ENCODE data around the gene LOXHD1.

The LOXHD1 gene

DNA sequence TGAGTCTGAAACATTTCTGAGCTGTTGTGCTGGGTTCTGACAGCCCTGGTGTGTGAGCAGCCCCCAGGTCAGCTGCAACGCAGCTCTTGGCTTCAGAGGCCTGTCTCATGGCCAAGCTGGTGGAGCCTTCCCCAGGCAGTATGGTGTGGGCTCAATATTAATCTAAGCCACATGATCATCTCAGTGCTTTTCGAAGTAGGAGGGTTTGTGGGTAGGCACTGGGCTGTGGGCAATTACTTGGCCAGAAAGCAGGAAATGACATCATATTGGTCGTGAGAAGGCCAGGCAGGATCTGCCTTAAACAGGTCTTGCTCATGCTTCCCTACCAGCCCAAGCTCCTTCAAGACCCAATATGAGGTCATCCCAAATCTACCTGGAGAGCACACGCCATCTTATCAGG lies 26.9 kb downstream of the LOXHD1 start:
- no peak overlapping the region for H3K4me3 ChIP-seq (ENCODE audit: low read depth, low read length)
- DNase-seq (ENCODE audit: low read depth) = peak; percentile 49
- TF ChIP-seq, protein P1, sequence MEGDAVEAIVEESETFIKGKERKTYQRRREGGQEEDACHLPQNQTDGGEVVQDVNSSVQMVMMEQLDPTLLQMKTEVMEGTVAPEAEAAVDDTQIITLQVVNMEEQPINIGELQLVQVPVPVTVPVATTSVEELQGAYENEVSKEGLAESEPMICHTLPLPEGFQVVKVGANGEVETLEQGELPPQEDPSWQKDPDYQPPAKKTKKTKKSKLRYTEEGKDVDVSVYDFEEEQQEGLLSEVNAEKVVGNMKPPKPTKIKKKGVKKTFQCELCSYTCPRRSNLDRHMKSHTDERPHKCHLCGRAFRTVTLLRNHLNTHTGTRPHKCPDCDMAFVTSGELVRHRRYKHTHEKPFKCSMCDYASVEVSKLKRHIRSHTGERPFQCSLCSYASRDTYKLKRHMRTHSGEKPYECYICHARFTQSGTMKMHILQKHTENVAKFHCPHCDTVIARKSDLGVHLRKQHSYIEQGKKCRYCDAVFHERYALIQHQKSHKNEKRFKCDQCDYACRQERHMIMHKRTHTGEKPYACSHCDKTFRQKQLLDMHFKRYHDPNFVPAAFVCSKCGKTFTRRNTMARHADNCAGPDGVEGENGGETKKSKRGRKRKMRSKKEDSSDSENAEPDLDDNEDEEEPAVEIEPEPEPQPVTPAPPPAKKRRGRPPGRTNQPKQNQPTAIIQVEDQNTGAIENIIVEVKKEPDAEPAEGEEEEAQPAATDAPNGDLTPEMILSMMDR (IDR thresholded peaks at IDR 0.05; ENCODE audit: insufficient read depth, low read depth, low read length, missing control alignments) = no peak

DNA sequence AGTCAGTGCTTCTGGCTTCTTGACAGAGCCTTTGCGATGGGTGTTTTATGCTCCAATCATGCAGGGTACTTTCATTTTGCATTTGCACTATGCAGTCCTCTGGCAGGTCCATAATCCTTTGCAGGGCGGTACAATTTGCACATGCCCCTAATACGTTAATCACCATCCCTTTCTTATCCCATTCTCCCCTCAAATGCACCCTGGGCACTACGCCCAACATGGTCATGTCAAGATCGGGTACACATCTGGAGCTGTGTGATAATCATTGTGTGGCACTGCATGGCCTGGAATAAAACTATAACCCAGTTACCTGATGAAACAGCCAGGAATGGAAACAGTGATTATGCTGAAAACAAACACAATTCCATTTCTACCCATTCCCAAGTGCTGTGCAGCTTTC lies 27.7 kb downstream of the LOXHD1 start:
- TF ChIP-seq, protein P1 (IDR thresholded peaks at IDR 0.05; ENCODE audit: insufficient read depth, low read depth, low read length, missing control alignments) = no peak
- DNase-seq (ENCODE audit: low read depth) = no peak
- H3K4me3 ChIP-seq (ENCODE audit: low read depth, low read length) = no peak overlapping the region

DNA sequence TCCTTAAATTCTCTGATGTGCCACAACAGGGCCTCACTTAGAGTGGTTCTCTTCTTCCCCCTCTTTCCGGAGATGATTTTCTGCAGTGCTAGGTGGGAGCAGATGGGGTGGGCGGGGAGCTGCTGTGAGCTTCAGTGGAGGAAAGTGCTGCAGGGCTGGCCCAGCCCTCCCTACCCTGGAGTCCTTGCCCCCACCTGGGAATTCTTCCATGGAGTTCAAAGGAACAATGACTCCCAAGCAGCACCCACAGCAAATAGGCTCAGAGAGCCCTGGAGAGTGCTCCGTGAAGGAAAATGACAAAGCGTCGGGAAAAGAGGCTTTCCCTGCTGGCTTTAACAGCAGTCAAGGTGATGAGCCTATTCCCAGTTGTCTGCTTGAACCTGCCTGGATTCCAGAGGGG lies 28.8 kb downstream of the LOXHD1 start:
- H3K4me3 ChIP-seq (ENCODE audit: low read depth, low read length) = no peak overlapping the region
- TF ChIP-seq, protein P1 (IDR thresholded peaks at IDR 0.05; ENCODE audit: insufficient read depth, low read depth, low read length, missing control alignments) = no peak
- DNase-seq (ENCODE audit: low read depth) = no peak

DNA sequence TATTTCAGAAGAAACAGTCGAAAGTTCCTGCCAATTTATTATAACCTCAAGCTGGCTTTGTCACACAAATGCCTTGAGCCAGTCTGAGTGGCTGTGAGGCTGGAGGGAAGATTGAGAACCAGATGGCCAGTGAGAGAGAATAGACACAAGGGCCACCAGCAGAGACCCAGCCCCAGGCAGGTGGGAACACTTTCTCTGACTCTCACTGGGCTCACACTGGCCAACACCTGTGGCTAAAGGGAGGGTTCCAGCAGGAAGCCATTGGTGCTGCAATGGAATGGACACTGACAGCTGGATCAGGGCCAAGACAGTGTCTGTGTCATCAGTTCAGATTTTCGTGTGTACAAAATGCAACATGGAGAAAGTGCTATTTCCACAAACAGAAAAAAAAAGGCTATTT lies 29.9 kb downstream of the LOXHD1 start:
- TF ChIP-seq, protein P1 (IDR thresholded peaks at IDR 0.05; ENCODE audit: insufficient read depth, low read depth, low read length, missing control alignments) = no peak
- DNase-seq (ENCODE audit: low read depth) = no peak
- H3K4me3 ChIP-seq (ENCODE audit: low read depth, low read length) = no peak overlapping the region

DNA sequence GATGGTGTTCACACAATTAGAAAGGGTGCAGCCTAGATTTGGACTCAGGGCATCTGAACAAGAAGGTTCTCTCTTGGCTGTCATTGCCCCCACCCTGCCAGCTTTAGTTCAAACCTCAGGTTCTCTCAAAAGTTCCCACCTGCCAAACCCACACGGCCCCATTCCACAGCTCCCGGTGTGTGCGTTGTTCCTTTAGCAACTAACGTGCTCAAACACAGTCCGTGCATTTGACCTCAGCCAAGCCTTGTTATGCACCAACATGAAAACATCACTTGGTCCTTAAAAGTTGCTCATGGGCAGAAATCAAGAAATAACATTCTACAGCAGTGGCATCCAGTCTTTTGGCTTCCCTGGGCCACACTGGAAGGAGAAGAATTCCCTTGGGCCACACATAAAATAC lies 32.0 kb downstream of the LOXHD1 start:
- TF ChIP-seq, protein P1 (IDR thresholded peaks at IDR 0.05; ENCODE audit: insufficient read depth, low read depth, low read length, missing control alignments) = no peak
- no peak for DNase-seq (ENCODE audit: low read depth)
- no peak overlapping the region for H3K4me3 ChIP-seq (ENCODE audit: low read depth, low read length)

DNA sequence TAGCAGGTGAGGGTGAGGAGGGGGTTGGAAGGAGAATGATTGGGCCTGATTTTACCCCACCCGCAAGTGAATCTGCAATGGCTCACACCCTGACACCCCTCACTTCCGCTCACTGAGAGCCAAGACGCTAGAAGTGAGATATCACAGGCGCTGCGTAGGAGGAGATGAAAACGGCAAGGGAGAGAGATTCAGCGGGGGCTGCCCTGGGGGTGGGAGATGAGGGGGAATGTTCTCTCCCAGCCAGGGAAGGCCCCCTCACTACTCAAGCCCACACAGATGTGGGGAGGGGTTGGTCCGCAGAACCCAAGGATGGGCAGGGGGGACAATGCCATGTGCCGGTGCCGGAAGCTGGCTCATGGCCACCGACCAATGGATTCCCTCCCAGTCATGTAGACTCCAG lies 32.9 kb downstream of the LOXHD1 start:
- no peak for DNase-seq (ENCODE audit: low read depth)
- TF ChIP-seq, protein P1 (IDR thresholded peaks at IDR 0.05; ENCODE audit: insufficient read depth, low read depth, low read length, missing control alignments) = no peak
- H3K4me3 ChIP-seq (ENCODE audit: low read depth, low read length) = no peak overlapping the region

DNA sequence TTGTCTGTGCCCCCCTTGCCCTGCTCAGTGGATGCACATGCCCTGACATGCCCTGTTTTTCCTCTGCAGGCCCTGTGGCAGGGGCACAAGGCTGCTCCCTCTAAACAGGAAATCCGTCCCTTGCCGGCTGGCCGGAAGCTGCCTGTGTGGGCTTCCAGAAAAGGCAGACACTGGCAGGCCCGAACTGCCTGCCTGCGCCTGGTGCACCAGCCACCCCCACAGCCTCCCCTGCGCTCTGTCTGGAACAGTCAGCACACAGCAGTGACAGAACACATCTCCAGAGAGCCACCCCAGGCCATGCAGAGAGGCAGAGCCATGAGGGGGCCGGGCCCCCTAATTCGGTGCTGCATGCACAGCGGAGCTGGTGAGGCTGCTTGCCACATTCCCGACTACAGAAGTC lies 33.5 kb downstream of the LOXHD1 start:
- H3K4me3 ChIP-seq (ENCODE audit: low read depth, low read length) = no peak overlapping the region
- TF ChIP-seq, protein P1 (IDR thresholded peaks at IDR 0.05; ENCODE audit: insufficient read depth, low read depth, low read length, missing control alignments) = no peak
- peak; percentile 3 for DNase-seq (ENCODE audit: low read depth)
